Smooth muscle cell (in vitro differentiated cells): Measurements from ENCODE around the gene FAM83F. TPM values are rescaled to one million over a fixed set of nuclear protein-coding genes. Genes with fewer than 3 reads are reported as not detected.

Experiments used
- DNase-seq: peaks from one replicate; lab custom pipeline; 2025; ENCODE audit not compliant: unreplicated experiment; lab: John Stamatoyannopoulos, UW
- H2AFZ ChIP-seq: fragments of 200-600 bp; sonication (generic); 2 replicates; pipeline ENCODE4 v1.6.0; 2016; ENCODE audit warnings: antibody characterized with exemption, low read depth, mild to moderate bottlenecking
- H3F3A ChIP-seq: fragments of 200-600 bp; sonication (generic); 2 replicates; pipeline ENCODE4 v1.6.0; 2017; ENCODE audit warnings: antibody characterized with exemption, low read depth
- H3K27ac ChIP-seq: fragments of 200-600 bp; sonication (generic); 2 replicates; pipeline ENCODE4 v1.5.1; 2016; ENCODE audit warnings: low read depth, mild to moderate bottlenecking
- H3K27me3 ChIP-seq: fragments of 200-600 bp; sonication (generic); 2 replicates; pipeline ENCODE4 v1.6.1; 2016; ENCODE audit warnings: low read depth, mild to moderate bottlenecking
- H3K36me3 ChIP-seq: fragments of 200-600 bp; sonication (generic); 2 replicates; pipeline ENCODE4 v1.5.1; 2016; ENCODE audit warnings: low read depth
- H3K4me1 ChIP-seq: fragments of 200-600 bp; sonication (generic); 2 replicates; pipeline ENCODE4 v1.5.1; 2016; ENCODE audit warnings: low read depth
- H3K4me2 ChIP-seq: fragments of 200-600 bp; sonication (generic); 2 replicates; pipeline ENCODE4 v1.6.0; 2016; ENCODE audit warnings: mild to moderate bottlenecking
- H3K4me3 ChIP-seq: fragments of 200-600 bp; sonication (generic); 2 replicates; pipeline ENCODE4 v1.5.1; 2016; ENCODE audit warnings: mild to moderate bottlenecking
- H3K79me2 ChIP-seq: fragments of 200-600 bp; sonication (generic); 2 replicates; pipeline ENCODE4 v1.6.0; 2016; ENCODE audit warnings: low read depth, mild to moderate bottlenecking
- H3K9ac ChIP-seq: fragments of 200-600 bp; sonication (generic); 2 replicates; pipeline ENCODE4 v1.6.0; 2016; ENCODE audit warnings: low read depth
- H3K9me3 ChIP-seq: fragments of 200-600 bp; sonication (generic); replicated peaks from 2 replicates; pipeline ENCODE4 v1.5.1; 2016; ENCODE audit warnings: low read depth
- H4K20me1 ChIP-seq: fragments of 200-600 bp; sonication (generic); 2 replicates; pipeline ENCODE4 v1.6.0; 2016; ENCODE audit warnings: low read depth
- CTCF ChIP-seq: fragments of 200-600 bp; sonication (generic); IDR thresholded peaks from 2 replicates; pipeline ENCODE4 v1.5.1; 2017; ENCODE audit warnings: borderline replicate concordance, mild to moderate bottlenecking, antibody characterized with exemption; ENCODE audit not compliant: insufficient read depth, poor library complexity, severe bottlenecking
- WGBS: methylation state at CpG from one replicate; pipeline ENCODE4 v1.1.7; 2016; ENCODE audit warnings: low lambda C conversion rate; 5-methylcytosine and 5-hydroxymethylcytosine counted together
- polyA plus RNA-seq: library from polyadenylated mRNA; unstranded; fragments of >200 nt; fragmentation: Nextera tagmentation; extraction: Ambion mirVana; gene quantifications from 2 replicates; pipeline ENCODE4 v1.2.1, GENCODE V29; 2016
- total RNA-seq: library from RNA; depleted of rRNA; stranded (reverse); fragments of >200 nt; gene quantifications from 2 replicates; pipeline ENCODE4 v1.2.3, GENCODE V29; 2014

Gene FAM83F
- total and polyA plus RNA-seq, 2 experiments from 2014 or later = 1.4 to 1.6 TPM

- no peak overlapping the region for H3K4me3 ChIP-seq
- no peaks in the 10 kb centered on the region for H3K9me3 ChIP-seq
- H3K4me2 ChIP-seq = no peak overlapping the region
- H3K27ac ChIP-seq = no peak overlapping the region
- no peaks in the 10 kb centered on the region for H3K36me3 ChIP-seq
- no peak overlapping the region for H3K9ac ChIP-seq
- no peak for DNase-seq
- H3K27me3 ChIP-seq = no peaks in the 10 kb centered on the region
- no peak for TF ChIP-seq CTCF
- no peaks in the 10 kb centered on the region for H3K4me1 ChIP-seq
- no peaks in the 10 kb centered on the region for H3F3A ChIP-seq
- WGBS = 79% methylated on average over 5 of the region's 5 CpGs
- peaks cover 66% of the 10 kb centered on the region for H4K20me1 ChIP-seq
- H3K79me2 ChIP-seq = no peaks in the 10 kb centered on the region
- no peak overlapping the region for H2AFZ ChIP-seq
Measured at GRCh38 chr22:40058265-40058664, 63.5 kb downstream of the FAM83F start.

GRCh38 chr22:40065981-40066380 lies 71.2 kb downstream of the FAM83F start:
- H4K20me1 ChIP-seq = peaks cover 49% of the 10 kb centered on the region

GRCh38 chr22:40067639-40068038 lies 72.9 kb downstream of the FAM83F start:
- Histone ChIP-seq H3K9me3 (no peaks in the 10 kb centered on the region), H3F3A (no peaks in the 10 kb centered on the region), H3K27me3 (no peaks in the 10 kb centered on the region), H2AFZ (no peak overlapping the region), H3K79me2 (no peaks in the 10 kb centered on the region), H3K4me2 (no peak overlapping the region), H3K4me3 (no peak overlapping the region), H3K27ac (no peak overlapping the region), H4K20me1 (peaks cover 41% of the 10 kb centered on the region), H3K36me3 (no peaks in the 10 kb centered on the region), H3K9ac (no peak overlapping the region), H3K4me1 (no peaks in the 10 kb centered on the region)
- DNase-seq = no peak
- WGBS = 89% methylated on average over 2 of the region's 2 CpGs
- no peak for TF ChIP-seq CTCF

More at GRCh38 chr22:40065981-40066380, 71.2 kb downstream of the FAM83F start:
- no peak for TF ChIP-seq CTCF
- no peak for DNase-seq
- H3K27me3 ChIP-seq = no peaks in the 10 kb centered on the region
- no peaks in the 10 kb centered on the region for H3K4me1 ChIP-seq
- H3K4me2 ChIP-seq = no peak overlapping the region
- no peaks in the 10 kb centered on the region for H3K9me3 ChIP-seq
- H3K27ac ChIP-seq = no peak overlapping the region
- no peak overlapping the region for H3K4me3 ChIP-seq
- H2AFZ ChIP-seq = no peak overlapping the region
- no peaks in the 10 kb centered on the region for H3K36me3 ChIP-seq
- 94% methylated on average over 3 of the region's 3 CpGs for WGBS
- H3K79me2 ChIP-seq = no peaks in the 10 kb centered on the region
- H3K9ac ChIP-seq = no peak overlapping the region
- H3F3A ChIP-seq = no peaks in the 10 kb centered on the region

- H3K27me3 ChIP-seq = no peaks in the 10 kb centered on the region
- H3K27ac ChIP-seq = no peak overlapping the region
- DNase-seq = no peak
- H4K20me1 ChIP-seq = peaks cover 18% of the 10 kb centered on the region
- no peaks in the 10 kb centered on the region for H3K9me3 ChIP-seq
- peaks cover 3% of the 10 kb centered on the region for H3K79me2 ChIP-seq
- H3K4me1 ChIP-seq = no peaks in the 10 kb centered on the region
- no peak overlapping the region for H3K9ac ChIP-seq
- H3K4me2 ChIP-seq = no peak overlapping the region
- no peak overlapping the region for H3K4me3 ChIP-seq
- no peaks in the 10 kb centered on the region for H3F3A ChIP-seq
- no peak for TF ChIP-seq CTCF
- H2AFZ ChIP-seq = no peak overlapping the region
- H3K36me3 ChIP-seq = no peaks in the 10 kb centered on the region
Measured at GRCh38 chr22:40070701-40071100, 75.9 kb downstream of the FAM83F start.
